Colonic mucosa (tissue), 4 donors: Measurements from ENCODE around the gene ECT2L. TPM values are rescaled to one million over a fixed set of nuclear protein-coding genes. Genes with fewer than 3 reads are reported as not detected.

ENCODE experiments used
- DNase-seq: peaks from one replicate; pipeline ENCODE4 v3.0.0-alpha.2; 2020
- H3K27ac ChIP-seq: fragments of 200-600 bp; one replicate; pipeline ENCODE4 v1.8.0; 2021
- H3K27me3 ChIP-seq: fragments of 200-600 bp; one replicate; pipeline ENCODE4 v1.8.0; 2021
- H3K36me3 ChIP-seq: fragments of 200-600 bp; one replicate; pipeline ENCODE4 v1.8.0; 2021
- H3K4me1 ChIP-seq: fragments of 200-600 bp; one replicate; pipeline ENCODE4 v1.8.0; 2021; ENCODE audit warnings: mild to moderate bottlenecking
- H3K4me3 ChIP-seq: fragments of 200-600 bp; one replicate; pipeline ENCODE4 v1.8.0; 2021
- H3K9ac ChIP-seq, 2 donors: one replicate each; pipeline ENCODE4 v1.7.0; 2013; ENCODE audit warnings: control low read depth in 2 of 2, low read depth in 2 of 2, low read length in 2 of 2
- H3K9me3 ChIP-seq: fragments of 200-600 bp; one replicate; pipeline ENCODE4 v1.8.0; 2021
- intact Hi-C: fragments of 100-400 bp; cut with DNase I; formaldehyde crosslinking; loops from one replicate; pipeline ENCODE4 v1.14.1; 2022
- total RNA-seq, 2 donors: library from RNA; stranded (reverse); fragmentation: NEBNext Ultra II Directional in 1 of 2; extraction: Animal tissue kit (Norgen Biotek cat#: 25700) in 1 of 2; gene quantifications; one replicate each; pipeline ENCODE4 v1.2.1, GENCODE V29; 2021
- TF ChIP-seq, protein P1 (sequence below): fragments of 200-600 bp; IDR thresholded peaks from one replicate; pipeline ENCODE4 v1.8.0; 2022; ENCODE audit warnings: antibody characterized with exemption, mild to moderate bottlenecking
- donor health status: healthy.
- donor health status: DM: no; HTN: no; CAD: no.
- donor health status: DM: no; HTN: no; CAD: no.

Gene ECT2L
- total RNA-seq, 2 donors from 2014 or later: not detected

DNA sequence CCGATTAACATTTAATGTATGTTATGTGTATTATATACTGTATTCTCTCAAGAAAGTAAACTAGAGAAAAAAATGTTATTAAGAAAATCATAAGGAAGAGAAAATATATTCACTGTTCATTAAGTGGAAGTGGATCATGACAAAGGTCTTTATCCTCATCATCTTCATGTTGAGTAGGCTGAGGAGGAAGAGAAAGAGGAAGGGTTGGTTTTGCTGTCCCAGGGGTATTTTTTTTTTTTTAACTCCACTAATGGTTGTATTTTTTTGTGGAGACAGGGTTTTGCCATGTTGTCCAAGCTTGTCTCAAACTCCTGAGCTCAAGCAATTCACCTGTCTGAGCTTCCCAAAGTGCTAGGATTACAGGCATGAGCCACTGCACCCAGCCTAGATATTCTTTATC, 11.0 kb downstream of the ECT2L start:
- Histone ChIP-seq H3K4me1 (no peaks in the 10 kb centered on the region), H3K9ac (no peak overlapping the region), H3K4me3 (no peak overlapping the region), H3K27ac (no peak overlapping the region), H3K36me3 (no peaks in the 10 kb centered on the region), H3K9me3 (no peaks in the 10 kb centered on the region), H3K27me3 (no peaks in the 10 kb centered on the region)
- intact Hi-C loops: no loop called here
- TF ChIP-seq, protein P1, sequence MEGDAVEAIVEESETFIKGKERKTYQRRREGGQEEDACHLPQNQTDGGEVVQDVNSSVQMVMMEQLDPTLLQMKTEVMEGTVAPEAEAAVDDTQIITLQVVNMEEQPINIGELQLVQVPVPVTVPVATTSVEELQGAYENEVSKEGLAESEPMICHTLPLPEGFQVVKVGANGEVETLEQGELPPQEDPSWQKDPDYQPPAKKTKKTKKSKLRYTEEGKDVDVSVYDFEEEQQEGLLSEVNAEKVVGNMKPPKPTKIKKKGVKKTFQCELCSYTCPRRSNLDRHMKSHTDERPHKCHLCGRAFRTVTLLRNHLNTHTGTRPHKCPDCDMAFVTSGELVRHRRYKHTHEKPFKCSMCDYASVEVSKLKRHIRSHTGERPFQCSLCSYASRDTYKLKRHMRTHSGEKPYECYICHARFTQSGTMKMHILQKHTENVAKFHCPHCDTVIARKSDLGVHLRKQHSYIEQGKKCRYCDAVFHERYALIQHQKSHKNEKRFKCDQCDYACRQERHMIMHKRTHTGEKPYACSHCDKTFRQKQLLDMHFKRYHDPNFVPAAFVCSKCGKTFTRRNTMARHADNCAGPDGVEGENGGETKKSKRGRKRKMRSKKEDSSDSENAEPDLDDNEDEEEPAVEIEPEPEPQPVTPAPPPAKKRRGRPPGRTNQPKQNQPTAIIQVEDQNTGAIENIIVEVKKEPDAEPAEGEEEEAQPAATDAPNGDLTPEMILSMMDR: no peak
- no peak for DNase-seq

DNA sequence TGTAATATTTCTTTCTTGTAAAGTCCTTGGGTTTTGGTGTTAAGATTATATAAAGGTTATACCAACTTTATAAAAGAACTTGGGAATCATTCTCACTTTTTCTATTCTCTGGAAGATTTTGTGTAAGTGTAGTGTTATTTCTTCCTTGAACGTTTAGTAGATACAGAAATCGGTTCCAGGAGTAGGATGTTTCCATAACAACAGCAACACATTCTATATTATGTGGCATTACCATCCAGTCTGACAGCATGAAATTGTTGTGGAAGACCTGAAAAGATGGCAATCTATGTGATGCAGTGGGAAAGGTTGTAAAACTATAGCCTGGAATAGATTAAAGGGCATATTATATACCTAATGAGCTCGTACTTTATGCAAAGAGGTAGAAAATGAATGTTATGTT, 13.8 kb downstream of the ECT2L start:
- no peaks in the 10 kb centered on the region for H3K27me3 ChIP-seq
- intact Hi-C loops: loop anchor here (10.0 kb wide), 1 partner anchor 305 kb away; no protein-coding TSS in a partner anchor
- no peak for DNase-seq
- TF ChIP-seq, protein P1: no peak
- no peaks in the 10 kb centered on the region for H3K36me3 ChIP-seq
- H3K9ac ChIP-seq: no peak overlapping the region
- H3K27ac ChIP-seq: no peak overlapping the region
- no peaks in the 10 kb centered on the region for H3K4me1 ChIP-seq
- no peak overlapping the region for H3K4me3 ChIP-seq
- H3K9me3 ChIP-seq: no peaks in the 10 kb centered on the region

DNA sequence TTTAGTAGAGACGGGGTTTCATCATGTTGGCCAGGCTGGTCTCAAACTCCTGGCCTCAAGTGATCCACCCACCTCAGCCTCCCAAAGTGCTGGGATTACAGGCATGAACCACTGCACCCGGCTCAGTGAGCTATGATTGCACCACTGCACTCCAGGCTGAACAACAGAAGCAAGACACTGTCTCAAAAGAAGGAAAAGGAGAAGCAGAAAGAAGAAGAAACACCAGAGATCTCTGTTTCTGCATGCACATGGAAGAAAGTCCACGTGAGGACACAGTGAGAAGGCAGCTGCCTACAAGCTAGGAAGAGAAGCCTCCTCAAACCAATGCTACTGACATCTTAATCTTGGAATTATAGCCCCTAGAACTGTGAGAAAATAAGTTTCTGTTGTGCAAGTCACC, 16.0 kb downstream of the ECT2L start:
- H3K27me3 ChIP-seq: no peaks in the 10 kb centered on the region
- H3K9ac ChIP-seq: no peak overlapping the region
- no peak overlapping the region for H3K4me3 ChIP-seq
- no peaks in the 10 kb centered on the region for H3K36me3 ChIP-seq
- DNase-seq: no peak
- H3K27ac ChIP-seq: no peak overlapping the region
- intact Hi-C loops: loop anchor here (10.0 kb wide), 1 partner anchor 303 kb away; no protein-coding TSS in a partner anchor
- TF ChIP-seq, protein P1: no peak
- H3K4me1 ChIP-seq: no peaks in the 10 kb centered on the region
- no peaks in the 10 kb centered on the region for H3K9me3 ChIP-seq

DNA sequence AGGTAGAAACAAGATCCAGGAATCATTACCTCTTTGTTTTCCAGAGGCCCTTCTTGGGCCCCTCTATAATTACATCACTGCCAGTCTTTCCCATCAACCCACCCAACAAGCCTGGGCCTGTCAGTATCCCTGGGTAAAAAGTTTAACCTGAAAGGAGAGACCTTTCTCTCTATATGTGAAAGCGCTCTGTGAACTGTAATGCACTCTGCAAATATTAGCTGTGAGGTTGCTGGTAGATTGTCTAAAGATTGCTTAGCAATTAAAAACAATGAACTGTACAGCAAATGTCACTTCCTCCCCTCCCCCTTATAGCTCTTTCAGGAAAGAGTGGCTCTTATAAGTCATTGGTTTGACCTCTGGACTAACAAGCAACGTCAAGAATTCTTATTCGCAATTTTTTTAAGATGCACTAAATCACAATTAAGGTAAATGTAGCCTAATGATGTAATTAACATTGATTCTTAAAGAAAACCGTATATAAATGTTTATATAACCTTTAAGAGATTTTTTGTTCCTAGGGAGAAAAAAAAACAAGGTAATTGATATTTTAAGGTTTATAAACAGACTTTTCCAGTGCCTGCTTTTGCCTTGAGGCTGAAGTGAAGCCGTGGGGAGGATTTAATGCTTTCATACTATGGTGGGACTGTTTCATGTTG, 18.4 kb downstream of the ECT2L start:
- no peak overlapping the region for H3K4me3 ChIP-seq
- no peak overlapping the region for H3K9ac ChIP-seq
- TF ChIP-seq, protein P1: no peak
- DNase-seq: no peak
- no peak overlapping the region for H3K27ac ChIP-seq
- intact Hi-C loops: loop anchor here (2.0 to 10.0 kb wide), 2 partner anchors 174 to 300 kb away; partner anchors contain the start of gene REPS1
- H3K4me1 ChIP-seq: peaks cover 5% of the 10 kb centered on the region
- no peaks in the 10 kb centered on the region for H3K9me3 ChIP-seq
- H3K27me3 ChIP-seq: no peaks in the 10 kb centered on the region
- H3K36me3 ChIP-seq: no peaks in the 10 kb centered on the region

DNA sequence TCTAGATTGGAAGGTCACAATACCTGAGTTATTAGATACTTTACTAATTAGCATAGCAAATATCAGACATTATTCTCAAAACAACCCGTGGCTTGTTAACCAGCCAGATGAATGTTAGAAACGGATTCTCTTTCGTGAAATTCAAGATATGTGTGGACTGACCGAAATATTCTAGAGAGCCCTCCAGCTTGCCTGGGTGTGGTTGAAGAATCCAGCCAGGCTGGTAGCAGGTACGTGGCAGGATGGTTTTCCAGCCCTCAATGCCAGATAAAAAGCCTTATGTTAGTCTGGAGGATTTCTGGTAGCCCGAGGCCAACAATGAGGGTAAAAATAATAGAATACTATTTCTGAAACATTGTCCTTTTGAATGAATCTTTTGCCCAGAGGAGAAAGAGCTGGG, 19.3 kb downstream of the ECT2L start:
- no peak overlapping the region for H3K27ac ChIP-seq
- peaks cover 5% of the 10 kb centered on the region for H3K4me1 ChIP-seq
- DNase-seq: no peak
- intact Hi-C loops: loop anchor here (2.0 to 10.0 kb wide), 3 partner anchors 174 to 547 kb away; partner anchors contain the start of gene REPS1
- no peaks in the 10 kb centered on the region for H3K36me3 ChIP-seq
- H3K9ac ChIP-seq: no peak overlapping the region
- H3K4me3 ChIP-seq: no peak overlapping the region
- TF ChIP-seq, protein P1: no peak
- H3K27me3 ChIP-seq: no peaks in the 10 kb centered on the region
- no peaks in the 10 kb centered on the region for H3K9me3 ChIP-seq
